DND-41 (cell line): ENCODE data around the gene SCUBE1.

Experiments used
- ATAC-seq: fragments of 200-7000 bp; cut with Tn5 transposase; 3 replicates; pipeline ENCODE4 v1.9.1; 2021; ENCODE audit warnings: low read depth; ENCODE audit not compliant: insufficient read depth
- DNase-seq: peaks from one replicate; pipeline ENCODE4 v3.0.0-alpha.2; 2020
- H2AFZ ChIP-seq: 2 replicates; pipeline ENCODE4 v1.6.0; 2012; ENCODE audit warnings: low read depth, low read length
- H3K27ac ChIP-seq: 2 replicates; pipeline ENCODE4 v1.5.1; 2012; ENCODE audit warnings: low read length, inconsistent platforms
- H3K27me3 ChIP-seq: fragments of 200-600 bp; sonication (generic); 2 replicates; pipeline ENCODE4 v1.6.0; 2012; ENCODE audit warnings: low read length, mild to moderate bottlenecking, inconsistent platforms; ENCODE audit not compliant: insufficient read depth, poor library complexity
- H3K36me3 ChIP-seq: 2 replicates; pipeline ENCODE4 v1.5.1; 2012; ENCODE audit warnings: low read length, inconsistent platforms; ENCODE audit not compliant: insufficient read depth
- H3K4me1 ChIP-seq: 2 replicates; pipeline ENCODE4 v1.5.1; 2012; ENCODE audit warnings: mild to moderate bottlenecking, low read length; ENCODE audit not compliant: insufficient read depth
- H3K4me2 ChIP-seq: 2 replicates; pipeline ENCODE4 v1.6.0; 2012; ENCODE audit warnings: mild to moderate bottlenecking, moderate library complexity, low read length, inconsistent platforms; ENCODE audit not compliant: insufficient read depth
- H3K4me3 ChIP-seq, 2 experiments: fragments of 200-600 bp in 1 of 2; shearing (Covaris generic) in 1 of 2; 2 replicates each; pipeline ENCODE4 v1.5.1; 2012 to 2016; ENCODE audit warnings: inconsistent platforms in 2 of 2, low read length in 2 of 2, mild to moderate bottlenecking in 2 of 2, low read depth in 1 of 2, moderate library complexity in 1 of 2
- H3K79me2 ChIP-seq: 2 replicates; pipeline ENCODE4 v1.6.0; 2012; ENCODE audit warnings: low read length, inconsistent platforms; ENCODE audit not compliant: insufficient read depth
- H3K9ac ChIP-seq: 2 replicates; pipeline ENCODE4 v1.6.0; 2012; ENCODE audit warnings: low read depth, mild to moderate bottlenecking, inconsistent platforms, low read length, moderate library complexity
- H3K9me3 ChIP-seq: 2 replicates; pipeline ENCODE4 v1.5.1; 2012; ENCODE audit warnings: low read length, moderate library complexity, mild to moderate bottlenecking, inconsistent platforms; ENCODE audit not compliant: insufficient read depth, severe bottlenecking
- H4K20me1 ChIP-seq: 2 replicates; pipeline ENCODE4 v1.6.0; 2012; ENCODE audit warnings: low read length; ENCODE audit not compliant: insufficient read depth
- EZH2 ChIP-seq: IDR thresholded peaks from 3 replicates; pipeline ENCODE4 v1.6.1; 2012; ENCODE audit warnings: borderline replicate concordance, low read depth, mild to moderate bottlenecking, moderate library complexity, low read length, inconsistent platforms; ENCODE audit not compliant: severe bottlenecking
- TF ChIP-seq, protein P1 (sequence below): IDR thresholded peaks from 2 replicates; pipeline ENCODE4 v1.5.1; 2012; ENCODE audit warnings: borderline replicate concordance, low read length, moderate library complexity, mild to moderate bottlenecking; ENCODE audit not compliant: poor library complexity, severe bottlenecking; ENCODE audit errors: extremely low read depth

SCUBE1 gene

DNA sequence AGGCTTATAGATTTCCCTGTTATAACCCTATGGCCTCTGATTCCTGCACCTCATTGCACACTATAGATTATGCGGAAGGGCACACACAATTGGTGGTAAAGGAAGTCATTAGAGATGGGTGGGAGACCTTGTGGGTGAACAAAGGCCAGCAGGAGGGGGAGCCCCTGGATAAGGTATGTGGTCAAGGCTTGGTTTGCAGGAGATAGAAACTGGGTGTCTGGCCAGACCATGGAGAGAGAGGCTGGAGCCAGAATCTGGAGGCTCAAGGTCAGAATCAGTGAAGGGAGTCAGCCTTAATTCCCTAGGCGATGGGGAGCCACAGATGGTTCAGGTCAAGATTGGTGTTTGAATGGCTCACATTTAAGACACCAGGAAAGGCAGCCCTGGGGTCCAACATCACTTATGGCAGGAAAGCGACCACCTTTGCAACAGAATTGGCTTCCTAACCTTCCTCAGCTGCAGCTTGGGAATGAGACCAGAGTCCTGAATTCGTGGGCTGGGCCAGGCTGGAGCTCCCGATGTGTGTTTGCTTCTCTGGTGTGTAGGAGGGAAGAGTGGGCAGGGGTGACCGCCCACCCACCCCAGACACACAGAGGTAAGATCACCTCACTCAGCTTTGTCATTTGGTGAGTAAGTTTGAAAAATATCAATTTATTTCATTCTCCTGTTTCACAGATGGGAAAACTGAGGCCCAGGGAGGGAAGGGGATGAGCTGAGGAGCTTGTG, 22.7 kb upstream of the SCUBE1 start:
- no peak overlapping the region for H3K9ac ChIP-seq
- H4K20me1 ChIP-seq, result no peaks in the 10 kb centered on the region; the same call in none of the 2 replicates
- no peaks in the 10 kb centered on the region for H3K36me3 ChIP-seq
- no peak for TF ChIP-seq EZH2
- TF ChIP-seq, protein P1, sequence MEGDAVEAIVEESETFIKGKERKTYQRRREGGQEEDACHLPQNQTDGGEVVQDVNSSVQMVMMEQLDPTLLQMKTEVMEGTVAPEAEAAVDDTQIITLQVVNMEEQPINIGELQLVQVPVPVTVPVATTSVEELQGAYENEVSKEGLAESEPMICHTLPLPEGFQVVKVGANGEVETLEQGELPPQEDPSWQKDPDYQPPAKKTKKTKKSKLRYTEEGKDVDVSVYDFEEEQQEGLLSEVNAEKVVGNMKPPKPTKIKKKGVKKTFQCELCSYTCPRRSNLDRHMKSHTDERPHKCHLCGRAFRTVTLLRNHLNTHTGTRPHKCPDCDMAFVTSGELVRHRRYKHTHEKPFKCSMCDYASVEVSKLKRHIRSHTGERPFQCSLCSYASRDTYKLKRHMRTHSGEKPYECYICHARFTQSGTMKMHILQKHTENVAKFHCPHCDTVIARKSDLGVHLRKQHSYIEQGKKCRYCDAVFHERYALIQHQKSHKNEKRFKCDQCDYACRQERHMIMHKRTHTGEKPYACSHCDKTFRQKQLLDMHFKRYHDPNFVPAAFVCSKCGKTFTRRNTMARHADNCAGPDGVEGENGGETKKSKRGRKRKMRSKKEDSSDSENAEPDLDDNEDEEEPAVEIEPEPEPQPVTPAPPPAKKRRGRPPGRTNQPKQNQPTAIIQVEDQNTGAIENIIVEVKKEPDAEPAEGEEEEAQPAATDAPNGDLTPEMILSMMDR, result no peak
- no peak overlapping the region for H3K4me2 ChIP-seq
- no peaks in the 10 kb centered on the region for H3K79me2 ChIP-seq
- ATAC-seq (no peak), DNase-seq (no peak)
- no peak overlapping the region for H3K27ac ChIP-seq
- no peaks in the 10 kb centered on the region for H3K27me3 ChIP-seq
- no peaks in the 10 kb centered on the region for H3K4me1 ChIP-seq
- H3K4me3 ChIP-seq, result no peak overlapping the region
- no peak overlapping the region for H2AFZ ChIP-seq
- no peaks in the 10 kb centered on the region for H3K9me3 ChIP-seq

DNA sequence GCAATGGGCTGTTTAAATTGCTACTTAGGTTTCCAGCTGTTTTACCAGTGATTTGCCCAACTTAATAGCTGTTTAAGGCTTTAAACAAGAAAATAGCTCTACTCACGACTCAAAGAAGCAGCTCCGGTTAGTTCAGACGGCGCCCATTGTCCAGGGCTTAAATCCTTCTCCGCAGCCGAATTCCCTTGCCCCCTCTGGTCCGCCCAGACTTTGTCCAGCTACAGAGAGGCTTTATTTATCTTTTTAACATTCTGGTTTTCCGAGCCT, 20.9 kb upstream of the SCUBE1 start:
- no peaks in the 10 kb centered on the region for H3K4me1 ChIP-seq
- TF ChIP-seq, protein P1, result no peak
- H3K9ac ChIP-seq, result no peak overlapping the region
- no peak overlapping the region for H2AFZ ChIP-seq
- no peak overlapping the region for H3K4me3 ChIP-seq
- H3K36me3 ChIP-seq, result no peaks in the 10 kb centered on the region
- DNase-seq, result no peak
- H3K27me3 ChIP-seq, result no peaks in the 10 kb centered on the region
- no peaks in the 10 kb centered on the region for H3K79me2 ChIP-seq
- H3K9me3 ChIP-seq, result no peaks in the 10 kb centered on the region
- no peak overlapping the region for H3K4me2 ChIP-seq
- H3K27ac ChIP-seq, result no peak overlapping the region
- ATAC-seq, result no peak
- no peaks in the 10 kb centered on the region; the same call in 1 of the 2 replicates for H4K20me1 ChIP-seq

GRCh38 chr22:43363315-43364168, 20.4 kb upstream of the SCUBE1 start:
- H2AFZ ChIP-seq, result no peak overlapping the region
- TF ChIP-seq, protein P1, result no peak
- no peak for TF ChIP-seq EZH2
- H3K4me2 ChIP-seq, result no peak overlapping the region
- H3K79me2 ChIP-seq, result no peaks in the 10 kb centered on the region
- H3K9me3 ChIP-seq, result no peaks in the 10 kb centered on the region
- no peaks in the 10 kb centered on the region for H3K27me3 ChIP-seq
- H3K27ac ChIP-seq, result no peak overlapping the region
- no peak overlapping the region for H3K4me3 ChIP-seq
- ATAC-seq (no peak), DNase-seq (no peak)
- no peaks in the 10 kb centered on the region for H3K36me3 ChIP-seq
- H3K9ac ChIP-seq, result no peak overlapping the region
- no peaks in the 10 kb centered on the region for H3K4me1 ChIP-seq
- H4K20me1 ChIP-seq, result no peaks in the 10 kb centered on the region; the same call in 1 of the 2 replicates
